GM19395 (cell line): ENCODE results near the gene ESYT1.

Source experiments
- ATAC-seq: cut with Tn5 transposase; IDR thresholded peaks from one replicate; pipeline ENCODE4 v1.9.1; 2021; ENCODE audit warnings: mild to moderate bottlenecking, moderate library complexity; ENCODE audit not compliant: unreplicated experiment

ESYT1 gene

GRCh38 chr12:56186957-56187356 is 58.9 kb downstream of the ESYT1 start:
- no peak for ATAC-seq

DNA sequence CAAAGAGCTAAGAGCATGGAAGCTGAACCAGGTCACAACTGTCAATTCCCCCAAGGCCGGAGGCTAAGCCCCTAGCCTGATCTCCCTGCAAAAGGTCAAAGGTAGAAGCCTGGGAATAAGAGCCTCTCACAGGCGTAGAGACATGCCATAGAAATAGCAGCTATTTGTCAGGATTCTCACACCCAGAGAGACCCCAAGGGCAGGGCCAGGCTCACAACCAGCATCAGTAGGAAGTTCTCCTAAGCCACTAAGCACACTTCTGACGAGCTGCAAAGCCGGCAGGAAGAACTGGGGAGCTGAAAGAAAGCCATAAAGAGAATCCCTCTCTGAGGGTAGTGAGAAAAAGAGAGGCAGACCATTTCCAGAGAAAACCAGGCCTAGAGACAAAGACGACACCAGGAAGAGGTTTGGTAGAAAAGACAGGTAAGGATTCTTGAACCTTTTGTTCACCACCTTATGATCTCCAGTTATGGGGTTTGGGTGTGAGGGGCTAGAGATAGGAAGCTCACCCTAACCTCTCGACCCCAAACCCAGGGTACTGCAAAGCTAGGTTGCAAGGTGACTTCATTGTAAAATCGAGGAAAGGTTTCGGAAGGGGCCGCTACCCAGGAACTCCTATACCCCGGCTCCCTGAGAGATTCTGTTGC is 60.2 kb downstream of the ESYT1 start:
- no peak for ATAC-seq

DNA sequence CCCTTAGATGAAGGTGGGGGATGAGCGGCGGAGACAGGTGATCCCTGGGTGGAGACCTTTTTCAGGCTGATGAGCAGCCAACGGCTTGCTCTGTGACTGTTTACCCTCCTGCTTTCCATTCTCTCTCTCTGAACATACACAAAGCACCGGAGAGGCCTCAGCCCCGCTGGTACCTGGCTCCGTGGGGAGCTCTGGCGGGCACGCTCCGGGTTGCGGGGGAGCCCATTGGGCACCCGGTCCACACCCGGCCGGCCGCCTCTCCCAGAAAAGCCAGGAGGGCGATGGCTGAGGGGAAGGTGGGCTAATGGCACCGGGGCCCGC is 60.7 kb downstream of the ESYT1 start:
- ATAC-seq, result no peak

GRCh38 chr12:56189099-56189917 is 61.2 kb downstream of the ESYT1 start, which contains the start of gene SMARCC2:
SMARCC2 (minus strand) TSS chr12:56189483; CDS start chr12:56189461, 22 bp downstream.
- ATAC-seq, result peak; percentile 62

- peak; percentile 44 for ATAC-seq
These were observed 62.0 kb downstream of the ESYT1 start for GRCh38 chr12:56189918-56190694.

DNA sequence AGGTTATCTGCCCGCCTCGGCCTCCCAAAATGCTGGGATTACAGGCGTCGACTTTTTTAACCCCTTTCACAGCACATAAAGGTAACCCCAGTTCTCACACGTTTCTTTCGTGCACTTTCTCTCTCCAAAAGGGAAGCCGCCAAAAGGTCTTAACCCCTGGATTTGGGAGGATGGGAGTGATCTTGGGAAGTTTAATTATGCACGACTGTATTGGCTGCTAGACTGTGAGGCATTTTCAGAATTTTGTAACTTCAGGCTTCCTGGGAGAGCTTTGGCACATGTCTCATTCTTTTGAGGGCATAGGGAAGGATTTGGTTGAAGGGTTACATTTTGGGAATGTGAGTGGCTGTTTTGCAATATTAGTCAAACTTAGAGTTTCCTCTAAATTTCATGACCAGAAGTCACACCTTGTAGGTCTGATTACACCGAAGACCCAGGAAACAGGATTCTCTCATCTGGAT is 62.7 kb downstream of the ESYT1 start:
- ATAC-seq, result no peak

DNA sequence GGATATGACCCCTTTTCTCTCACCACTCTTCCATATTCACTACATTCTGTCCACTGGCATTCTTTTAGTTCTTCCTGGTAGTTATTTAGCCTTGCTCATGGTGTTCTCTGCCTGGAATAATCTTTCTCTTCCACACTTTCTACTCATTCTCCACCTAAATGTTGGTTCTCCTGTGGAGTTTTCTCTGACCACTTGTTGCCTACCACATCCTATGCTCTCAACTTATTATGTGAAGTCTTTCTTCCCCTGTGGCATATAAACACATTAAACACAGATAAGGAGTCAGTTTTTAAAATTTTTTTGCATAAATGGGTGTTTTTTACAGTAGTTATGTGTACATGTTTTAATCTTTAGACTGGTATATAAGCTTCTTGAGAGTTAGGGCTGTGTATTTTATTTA is 64.5 kb downstream of the ESYT1 start:
- no peak for ATAC-seq

DNA sequence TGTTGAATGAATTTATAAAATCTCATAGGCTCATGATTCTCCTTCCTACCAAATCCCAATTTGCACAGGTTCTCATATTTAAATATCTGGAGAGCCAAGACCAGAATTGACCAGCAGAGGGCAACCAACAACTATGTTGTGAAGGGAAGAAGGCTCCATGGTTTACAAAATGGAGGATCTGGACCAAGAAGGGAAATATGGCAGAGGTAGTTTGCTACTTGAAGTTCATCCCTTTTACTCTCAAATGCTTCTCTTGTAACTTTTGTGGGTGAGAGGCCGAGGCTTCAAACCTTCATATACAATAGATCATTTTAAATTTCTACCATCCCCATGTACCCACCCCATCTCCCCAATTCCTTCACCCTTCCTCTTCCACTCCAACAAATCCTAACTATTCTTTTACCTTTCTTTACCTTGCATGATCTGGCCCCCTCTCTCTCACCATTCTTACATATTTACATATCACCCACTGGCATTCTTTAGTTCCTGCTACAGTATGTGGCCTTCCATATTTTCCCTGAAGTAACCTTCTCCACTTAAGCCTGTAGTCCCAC is 65.0 kb downstream of the ESYT1 start:
- ATAC-seq, result no peak
